Right forelimb (tissue), 1 donor: ENCODE measurements around the gene GUCA2A.

Experiments used
- DNase-seq: peaks from one replicate; pipeline ENCODE4 v3.0.0-alpha.2; 2018

The GUCA2A gene

DNA sequence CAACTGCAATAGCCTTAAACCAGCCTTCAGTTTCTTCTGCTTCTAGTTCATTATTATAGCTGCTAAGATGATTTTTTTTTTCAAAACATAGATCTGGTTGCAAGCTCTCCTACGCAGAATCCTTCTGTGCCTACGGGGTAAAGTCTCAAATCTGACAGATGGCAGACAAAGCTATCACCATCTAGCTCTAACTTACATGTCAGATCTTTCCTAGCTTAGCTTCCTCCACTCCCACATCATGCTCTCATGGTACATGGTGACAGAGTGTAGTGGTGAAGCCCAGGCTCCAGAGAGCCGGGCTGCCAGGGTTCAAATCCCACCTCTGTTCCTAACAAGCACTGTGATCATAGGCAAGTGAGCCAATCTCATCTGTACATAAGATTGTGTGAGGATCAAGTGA lies 35.6 kb downstream of the GUCA2A start:
- no peak for DNase-seq

DNA sequence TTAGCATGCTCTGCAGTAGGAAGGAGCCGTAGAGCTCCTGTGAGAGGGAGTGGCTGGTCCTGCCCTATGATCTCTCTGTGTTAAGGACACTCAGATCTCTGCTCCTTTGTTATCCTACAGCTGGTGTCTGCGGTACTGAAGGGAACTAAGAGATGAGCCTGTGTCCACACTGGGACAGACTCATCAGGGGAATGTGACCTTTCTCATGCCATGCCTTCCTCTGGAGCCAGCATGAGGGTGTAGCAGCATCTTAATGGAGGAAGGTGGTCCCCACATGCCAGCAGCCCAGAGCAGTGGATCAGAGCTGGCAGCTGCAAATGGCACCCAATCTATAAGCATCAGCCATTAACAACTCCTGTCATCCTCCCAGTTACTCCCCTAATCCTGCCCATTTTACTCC lies 36.0 kb downstream of the GUCA2A start:
- DNase-seq = no peak

DNA sequence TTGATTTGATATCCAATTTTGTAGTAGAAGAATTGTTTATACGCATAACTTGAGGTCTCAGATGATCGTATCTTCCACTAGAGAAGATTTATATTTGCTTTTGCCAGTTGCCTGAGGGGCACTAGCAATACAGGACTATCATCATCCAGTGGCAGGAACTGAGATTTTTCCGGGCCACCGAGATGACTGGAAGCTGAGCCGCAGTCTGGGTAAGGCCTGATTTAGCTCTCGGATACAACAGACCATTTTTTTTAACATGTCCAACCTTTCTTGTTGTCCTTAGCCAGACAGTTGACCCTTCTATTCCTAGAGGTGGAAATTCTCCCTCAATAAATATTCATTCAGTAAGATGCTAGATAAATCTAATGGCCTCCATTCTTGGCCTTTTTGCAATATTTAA lies 36.8 kb downstream of the GUCA2A start:
- no peak for DNase-seq

DNA sequence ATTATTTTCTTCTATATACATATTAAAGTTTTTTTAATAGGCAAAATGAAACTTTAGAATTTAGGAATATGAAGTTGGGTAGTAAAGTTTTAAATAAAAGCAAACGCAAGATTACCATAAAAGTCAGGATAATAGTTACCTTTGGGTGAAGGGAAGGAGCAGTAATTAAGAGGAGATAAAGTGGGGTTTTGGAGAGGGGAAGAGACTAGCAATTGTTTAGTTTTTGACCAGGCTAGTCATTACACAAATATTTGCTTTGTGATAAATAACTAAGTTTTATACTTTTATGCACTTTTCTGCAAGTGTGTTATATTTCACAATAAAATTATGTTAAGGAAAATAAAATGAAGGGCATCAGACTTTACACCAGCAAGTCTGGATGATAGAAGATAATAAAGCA lies 39.0 kb downstream of the GUCA2A start:
- no peak for DNase-seq

DNA sequence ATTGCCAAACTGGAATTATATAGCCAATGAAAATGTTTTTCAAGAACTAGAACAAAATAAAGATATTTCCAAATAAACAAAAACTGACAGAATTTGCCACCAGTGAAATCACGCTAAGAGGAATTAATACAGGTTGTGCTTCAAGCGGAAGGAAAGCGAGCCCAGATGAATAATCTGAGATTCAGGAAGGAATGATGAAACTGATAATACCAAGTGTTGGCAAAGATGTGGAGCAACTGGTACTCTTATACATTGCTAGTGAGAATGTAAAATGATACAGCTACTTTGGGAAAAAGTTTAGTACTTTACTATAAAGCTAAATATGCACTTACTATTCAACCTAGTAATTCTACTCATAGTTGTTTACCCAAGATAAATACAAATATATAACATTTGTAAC lies 42.1 kb downstream of the GUCA2A start:
- DNase-seq = no peak

DNA sequence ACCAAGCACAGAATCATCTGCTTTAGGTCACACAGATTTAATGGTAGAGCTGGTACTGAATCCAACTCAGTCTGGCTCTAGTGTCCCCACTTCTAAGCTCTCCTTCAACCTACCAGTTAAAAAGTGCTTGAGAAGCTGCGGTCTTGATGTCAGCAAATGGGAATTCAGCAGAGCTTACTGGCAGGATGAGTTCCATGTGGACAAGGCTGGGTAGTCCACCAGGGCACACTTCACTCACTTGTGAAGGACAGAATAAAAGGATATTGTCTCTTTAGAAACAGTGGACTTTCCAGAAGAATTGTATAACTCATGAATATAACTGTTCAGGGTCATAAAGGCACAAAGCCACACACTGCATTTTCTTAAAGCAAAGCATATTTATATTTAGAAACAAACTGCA lies 46.4 kb downstream of the GUCA2A start:
- DNase-seq = no peak

DNA sequence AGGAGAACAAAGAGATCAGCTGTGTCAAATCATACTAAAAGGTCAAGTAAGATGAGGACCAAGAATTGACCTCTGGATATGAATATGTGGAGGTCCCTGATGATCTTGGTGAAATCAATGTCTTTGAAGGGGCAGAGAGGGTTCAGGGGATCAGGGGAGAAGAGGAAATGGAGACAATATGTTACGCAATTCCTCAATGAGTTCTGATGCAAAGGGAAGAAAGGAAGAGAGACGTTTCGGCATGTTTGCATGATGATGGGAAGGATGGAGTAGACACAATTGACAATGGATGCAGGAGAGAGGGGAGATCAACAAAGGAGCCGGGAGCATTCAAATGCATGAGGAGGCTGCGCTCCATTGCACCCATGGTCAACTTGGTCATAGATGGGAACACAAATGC lies 47.3 kb downstream of the GUCA2A start:
- no peak for DNase-seq

DNA sequence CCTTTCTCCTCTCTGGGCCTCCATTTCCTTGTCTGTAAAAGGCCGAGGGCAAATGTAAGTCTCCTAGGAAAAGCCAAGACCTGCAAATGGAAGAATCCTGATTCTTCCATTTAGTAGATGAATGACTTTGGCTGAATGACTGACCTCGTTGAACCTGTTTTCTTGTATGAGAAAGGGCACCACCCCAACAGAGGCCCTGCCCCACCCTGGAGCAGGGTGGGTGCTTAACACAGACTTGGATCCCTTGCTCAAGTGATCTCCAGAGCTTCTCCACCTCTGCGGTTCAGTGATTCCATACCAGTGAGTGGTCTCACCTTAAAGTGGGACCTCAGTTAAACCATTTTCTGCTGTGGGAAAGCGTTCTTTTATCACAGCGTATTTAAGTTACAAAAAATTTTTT lies 50.3 kb downstream of the GUCA2A start:
- no peak for DNase-seq
